ENCODE measurements around the gene FFAR3.
"Not testable (repeated sequence)": the region's sequence is repeated elsewhere in the genome, so short reads cannot be mapped to it uniquely, and the experiment has no call there.

FFAR3 gene

DNA sequence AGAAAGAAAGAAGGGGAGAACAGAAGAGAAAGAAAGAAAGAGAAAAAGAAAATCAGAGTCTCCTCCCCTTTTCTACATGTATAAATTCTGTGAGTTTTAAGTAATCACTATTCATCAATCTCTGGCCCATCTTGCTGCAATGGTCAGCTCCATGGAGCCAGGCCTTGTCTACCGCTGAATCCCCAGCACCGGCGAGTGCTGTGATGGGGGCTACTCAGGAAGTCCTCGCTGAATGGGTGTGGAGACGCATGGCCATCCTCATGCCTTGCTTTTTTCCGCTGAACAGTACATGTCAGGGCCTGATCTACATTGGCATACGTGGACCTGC, 42.5 kb downstream of the FFAR3 start:
- no peak for FAIRE-seq
- no peak for DNase-seq (ENCODE audit: low spot score)

- not testable (repeated sequence) for FAIRE-seq
These were observed 43.2 kb downstream of the FFAR3 start for GRCh38 chr19:35401416-35401815.

DNA sequence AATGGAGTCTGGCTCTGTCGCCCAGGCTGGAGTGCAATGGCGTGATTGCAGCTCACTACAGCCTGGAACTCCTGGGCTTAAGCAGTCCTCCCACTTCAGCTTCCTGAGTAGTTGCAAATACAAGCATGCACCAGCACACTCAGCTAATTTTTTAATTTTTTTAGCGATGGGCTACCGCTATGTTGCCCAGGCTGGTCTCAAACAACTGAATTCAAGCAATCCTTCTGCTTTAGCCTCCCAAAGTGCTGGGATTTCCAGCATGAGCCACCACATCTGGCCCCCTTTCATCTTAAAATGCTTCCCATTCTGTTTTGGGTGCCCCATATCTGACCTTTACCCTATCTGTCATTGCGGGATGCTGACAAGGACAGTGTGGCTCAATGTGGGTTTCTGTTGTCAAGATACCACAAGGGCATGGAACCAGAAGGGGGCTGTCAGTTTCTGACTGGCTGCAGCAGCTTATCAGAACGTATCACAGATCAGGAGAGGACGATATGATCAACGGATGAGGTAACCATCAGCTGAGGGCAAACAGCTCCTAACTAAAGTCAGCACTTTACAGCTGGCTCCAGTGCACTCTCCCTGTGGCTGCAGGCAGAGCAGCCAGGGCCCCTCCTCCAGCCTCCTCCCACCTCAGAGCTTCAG, 45.0 kb downstream of the FFAR3 start:
- no peak for FAIRE-seq
- DNase-seq (ENCODE audit: low spot score): no peak

More at GRCh38 chr19:35401416-35401815, 43.2 kb downstream of the FFAR3 start:
- DNase-seq (ENCODE audit: low spot score): not testable (repeated sequence)

DNA sequence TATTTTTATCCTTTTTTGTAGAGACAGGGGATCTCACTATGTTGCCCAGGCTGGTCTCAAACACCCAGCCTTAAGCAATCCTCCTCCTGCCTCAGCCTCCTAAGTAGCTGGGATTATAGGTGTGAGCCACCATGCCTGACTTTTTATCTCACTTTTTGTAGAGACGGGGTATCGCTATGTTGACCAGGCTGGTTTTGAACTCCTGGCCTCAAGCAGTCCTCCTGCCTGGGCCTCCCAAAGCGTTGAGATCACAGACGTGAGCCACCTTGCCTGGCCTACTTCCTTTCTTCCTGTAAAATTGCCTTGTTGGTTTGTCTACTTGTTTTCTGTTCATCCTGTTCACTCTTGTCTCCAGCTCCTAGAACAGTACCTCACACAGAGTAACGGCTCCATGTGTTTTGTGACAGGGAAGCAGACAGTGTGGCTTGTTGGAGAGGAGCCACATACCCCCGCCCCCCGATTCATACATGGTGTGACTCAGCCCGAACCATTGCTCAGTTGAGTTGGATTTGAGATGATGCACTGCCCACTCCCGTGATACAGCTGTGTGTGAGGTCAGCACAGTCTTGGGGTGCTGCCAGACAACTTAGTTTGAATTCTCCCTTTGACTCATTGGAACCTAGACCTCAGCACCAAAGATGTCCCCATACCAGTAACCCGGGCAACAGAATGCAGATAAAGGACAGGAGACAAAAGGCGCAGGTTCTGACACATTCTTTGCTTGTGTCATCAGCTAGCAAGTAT, 46.8 kb downstream of the FFAR3 start:
- FAIRE-seq: no peak
- DNase-seq (ENCODE audit: low spot score): peak; percentile 55

- FAIRE-seq (no peak), DNase-seq (ENCODE audit: low spot score) (no peak)
These were observed 49.4 kb downstream of the FFAR3 start for GRCh38 chr19:35407619-35408018.

GRCh38 chr19:35408284-35409171, 50.3 kb downstream of the FFAR3 start:
- FAIRE-seq: no peak
- no peak for DNase-seq (ENCODE audit: low spot score)

DNA sequence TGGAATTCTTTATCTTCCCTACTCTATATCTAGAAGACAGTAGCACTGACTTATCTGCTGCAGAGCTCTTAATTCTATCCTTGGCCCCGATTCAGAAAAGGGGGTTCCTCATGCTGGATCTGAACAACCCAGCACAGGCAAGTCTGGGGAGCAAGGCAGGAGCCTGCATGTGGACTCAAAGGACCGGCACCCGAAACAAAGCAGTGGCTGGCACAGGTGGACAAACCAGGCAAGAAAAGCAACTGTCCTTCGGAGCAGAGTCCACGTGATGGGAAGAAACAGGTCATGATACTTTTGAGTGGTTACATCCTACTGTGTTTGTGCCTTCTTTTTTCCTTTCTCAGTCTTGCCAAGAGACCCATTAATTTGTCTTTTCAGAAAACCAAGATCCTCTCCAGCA, 50.9 kb downstream of the FFAR3 start:
- DNase-seq (ENCODE audit: low spot score) (no peak), FAIRE-seq (no peak)
